CD14-positive monocyte (primary cell): ENCODE data around the gene RAD50. TPM values are rescaled to one million over a fixed set of nuclear protein-coding genes. Genes with fewer than 3 reads are reported as not detected.
"Not testable (repeated sequence)": the region's sequence is repeated elsewhere in the genome, so short reads cannot be mapped to it uniquely, and the experiment has no call there.

ENCODE experiments used
- DNase-seq, 3 donors: peaks; one replicate each; pipeline ENCODE4 v3.0.0-alpha.2; 2011 to 2022
- H2AFZ ChIP-seq: 2 replicates; pipeline ENCODE4 v1.6.0; 2012; ENCODE audit warnings: mild to moderate bottlenecking, low read depth, low read length, inconsistent platforms; ENCODE audit not compliant: insufficient read depth, poor library complexity, severe bottlenecking
- H3K27ac ChIP-seq, 2 donors: 1 replicate in 1 of 2; 2 replicates in 1 of 2; pipeline ENCODE4 v1.5.1; 2012 to 2013; ENCODE audit warnings: low read length in 2 of 2, control low read depth in 1 of 2, inconsistent platforms in 1 of 2, low read depth in 1 of 2, mild to moderate bottlenecking in 1 of 2
- H3K27me3 ChIP-seq, 2 donors: one replicate each; pipeline versions ENCODE4 v1.6.0 to v1.6.1; 2011 to 2013; ENCODE audit warnings: low read length in 2 of 2; ENCODE audit not compliant: control insufficient read depth in 2 of 2, insufficient read depth in 2 of 2
- H3K36me3 ChIP-seq, 2 donors: replicated peaks in 1 of 2; 1 replicate in 1 of 2; 2 replicates in 1 of 2; pipeline versions ENCODE4 v1.5.1 to v1.6.1; 2012 to 2013; ENCODE audit warnings: low read length in 2 of 2, control low read depth in 1 of 2, inconsistent platforms in 1 of 2, mild to moderate bottlenecking in 1 of 2; ENCODE audit not compliant: insufficient read depth in 2 of 2, control insufficient read depth in 1 of 2
- H3K4me1 ChIP-seq, 2 donors: 1 replicate in 1 of 2; 2 replicates in 1 of 2; pipeline versions ENCODE4 v1.5.1 to v1.6.1; 2012 to 2013; ENCODE audit warnings: low read length in 2 of 2, control low read depth in 1 of 2, inconsistent platforms in 1 of 2, mild to moderate bottlenecking in 1 of 2, moderate library complexity in 1 of 2; ENCODE audit not compliant: insufficient read depth in 2 of 2, control insufficient read depth in 1 of 2
- H3K4me2 ChIP-seq: replicated peaks from 2 replicates; pipeline ENCODE3; 2012; ENCODE audit warnings: low read length, moderate library complexity, mild to moderate bottlenecking; ENCODE audit not compliant: poor library complexity, severe bottlenecking; ENCODE audit errors: extremely low read depth
- H3K4me3 ChIP-seq, 3 experiments: fragments of 200-600 bp in 1 of 3; sonication (generic) in 1 of 3; replicated peaks in 1 of 3; 1 replicate in 2 of 3; 2 replicates in 1 of 3; pipeline ENCODE4 v1.5.1; 2011 to 2013; ENCODE audit warnings: low read length in 3 of 3, mild to moderate bottlenecking in 3 of 3, control low read depth in 2 of 3, low read depth in 2 of 3, inconsistent platforms in 1 of 3, moderate library complexity in 1 of 3
- H3K79me2 ChIP-seq: 2 replicates; pipeline ENCODE4 v1.6.0; 2012; ENCODE audit warnings: mild to moderate bottlenecking, control low read depth, inconsistent platforms, low read length, moderate library complexity; ENCODE audit not compliant: insufficient read depth
- H3K9ac ChIP-seq: 2 replicates; pipeline ENCODE4 v1.6.0; 2017; ENCODE audit warnings: low read length, mild to moderate bottlenecking; ENCODE audit not compliant: insufficient read depth, poor library complexity, severe bottlenecking
- H3K9me3 ChIP-seq, 2 donors: replicated peaks in 1 of 2; 1 replicate in 1 of 2; 2 replicates in 1 of 2; pipeline versions ENCODE4 v1.5.1 to v1.6.1; 2012 to 2013; ENCODE audit warnings: low read length in 2 of 2, control low read depth in 1 of 2; ENCODE audit not compliant: control insufficient read depth in 1 of 2, insufficient read depth in 1 of 2
- H4K20me1 ChIP-seq: 2 replicates; pipeline ENCODE4 v1.6.0; 2012; ENCODE audit warnings: mild to moderate bottlenecking, low read length, control low read depth, moderate library complexity; ENCODE audit not compliant: insufficient read depth
- H3K27ac Mint-ChIP-seq, 7 donors: one replicate each; pipeline ENCODE4 v1.8.0; 2020; ENCODE audit warnings: mild to moderate bottlenecking in 7 of 7, mixed read lengths in 7 of 7, moderate library complexity in 6 of 7, inconsistent platforms in 2 of 7
- H3K27me3 Mint-ChIP-seq, 3 donors: one replicate each; pipeline ENCODE4 v1.8.0; 2021 to 2022; ENCODE audit warnings: low read depth in 3 of 3, mild to moderate bottlenecking in 3 of 3, mixed read lengths in 3 of 3, moderate library complexity in 3 of 3, inconsistent platforms in 1 of 3
- H3K36me3 Mint-ChIP-seq, 2 donors: one replicate each; pipeline ENCODE4 v1.8.0; 2020; ENCODE audit warnings: mixed read lengths in 2 of 2, inconsistent platforms in 1 of 2, mild to moderate bottlenecking in 1 of 2
- H3K4me1 Mint-ChIP-seq: one replicate; pipeline ENCODE4 v1.8.0; 2020; ENCODE audit warnings: mild to moderate bottlenecking, mixed read lengths
- H3K4me3 Mint-ChIP-seq, 2 donors: one replicate each; pipeline ENCODE4 v1.8.0; 2020; ENCODE audit warnings: mild to moderate bottlenecking in 2 of 2, mixed read lengths in 2 of 2, moderate library complexity in 1 of 2
- H3K9me3 Mint-ChIP-seq, 7 donors: one replicate each; pipeline ENCODE4 v1.8.0; 2020 to 2022; ENCODE audit warnings: mixed read lengths in 7 of 7, mild to moderate bottlenecking in 6 of 7, moderate library complexity in 6 of 7, inconsistent platforms in 2 of 7
- WGBS: methylation state at CpG from one replicate; pipeline ENCODE4 v1.1.5; 2013; ENCODE audit warnings: missing lambda C conversion rate; ENCODE audit not compliant: insufficient coverage; 5-methylcytosine and 5-hydroxymethylcytosine counted together
- intact Hi-C, 2 donors: fragments of 100-400 bp; cut with micrococcal nuclease; formaldehyde crosslinking; loops; one replicate each; pipeline versions ENCODE4 v1.15.0 to v1.15.1; 2023
- polyA plus RNA-seq, 3 donors: library from polyadenylated mRNA; depleted of rRNA in 1 of 3; unstranded in 2 of 3; stranded (reverse) in 1 of 3; fragments of 300-500 nt in 2 of 3; fragments of >200 nt in 1 of 3; fragmentation: Illumina TruSeq in 2 of 3; gene quantifications; 1 replicate in 2 of 3; 2 replicates in 1 of 3; pipeline ENCODE4 v1.2.3, GENCODE V29; 2012 to 2021
- TF ChIP-seq, protein P1 (sequence below): fragments of 200-600 bp; IDR thresholded peaks from one replicate; pipeline ENCODE4 v1.8.0; 2022; ENCODE audit warnings: antibody characterized with exemption, mild to moderate bottlenecking

RAD50 gene
- polyA plus RNA-seq, 3 donors: 5.8 to 9.3 (median 8.2) TPM

- H3K27ac ChIP-seq: no peak overlapping the region
- H3K9me3 Mint-ChIP-seq: peaks cover 0 to 2% (median 0%) of the 10 kb centered on the region in 7 donors
- no peak overlapping the region for H3K4me3 ChIP-seq
- H3K27me3 ChIP-seq: no peaks in the 10 kb centered on the region
- WGBS: no CpG with 5 or more reads among the region's 2 CpGs
- no peaks in the 10 kb centered on the region for H3K4me1 ChIP-seq
- no peak overlapping the region for H3K9ac ChIP-seq
- no peak overlapping the region for H3K27ac Mint-ChIP-seq
- H2AFZ ChIP-seq: no peak overlapping the region
- H3K27me3 Mint-ChIP-seq: peaks cover 3 to 12% (median 5%) of the 10 kb centered on the region in 3 donors
- H3K36me3 Mint-ChIP-seq: no peaks in the 10 kb centered on the region
- no peak for DNase-seq
- H3K4me3 Mint-ChIP-seq: no peak overlapping the region
- TF ChIP-seq, protein P1, sequence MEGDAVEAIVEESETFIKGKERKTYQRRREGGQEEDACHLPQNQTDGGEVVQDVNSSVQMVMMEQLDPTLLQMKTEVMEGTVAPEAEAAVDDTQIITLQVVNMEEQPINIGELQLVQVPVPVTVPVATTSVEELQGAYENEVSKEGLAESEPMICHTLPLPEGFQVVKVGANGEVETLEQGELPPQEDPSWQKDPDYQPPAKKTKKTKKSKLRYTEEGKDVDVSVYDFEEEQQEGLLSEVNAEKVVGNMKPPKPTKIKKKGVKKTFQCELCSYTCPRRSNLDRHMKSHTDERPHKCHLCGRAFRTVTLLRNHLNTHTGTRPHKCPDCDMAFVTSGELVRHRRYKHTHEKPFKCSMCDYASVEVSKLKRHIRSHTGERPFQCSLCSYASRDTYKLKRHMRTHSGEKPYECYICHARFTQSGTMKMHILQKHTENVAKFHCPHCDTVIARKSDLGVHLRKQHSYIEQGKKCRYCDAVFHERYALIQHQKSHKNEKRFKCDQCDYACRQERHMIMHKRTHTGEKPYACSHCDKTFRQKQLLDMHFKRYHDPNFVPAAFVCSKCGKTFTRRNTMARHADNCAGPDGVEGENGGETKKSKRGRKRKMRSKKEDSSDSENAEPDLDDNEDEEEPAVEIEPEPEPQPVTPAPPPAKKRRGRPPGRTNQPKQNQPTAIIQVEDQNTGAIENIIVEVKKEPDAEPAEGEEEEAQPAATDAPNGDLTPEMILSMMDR: no peak
- H3K36me3 ChIP-seq: no peaks in the 10 kb centered on the region
- no peaks in the 10 kb centered on the region for H4K20me1 ChIP-seq
- intact Hi-C loops: no loop called here
- H3K79me2 ChIP-seq: no peaks in the 10 kb centered on the region
- H3K4me1 Mint-ChIP-seq: no peaks in the 10 kb centered on the region
- no peaks in the 10 kb centered on the region for H3K9me3 ChIP-seq
- no peak overlapping the region for H3K4me2 ChIP-seq
Observed at GRCh38 chr5:132547269-132547668, 9.5 kb upstream of the RAD50 start.

DNA sequence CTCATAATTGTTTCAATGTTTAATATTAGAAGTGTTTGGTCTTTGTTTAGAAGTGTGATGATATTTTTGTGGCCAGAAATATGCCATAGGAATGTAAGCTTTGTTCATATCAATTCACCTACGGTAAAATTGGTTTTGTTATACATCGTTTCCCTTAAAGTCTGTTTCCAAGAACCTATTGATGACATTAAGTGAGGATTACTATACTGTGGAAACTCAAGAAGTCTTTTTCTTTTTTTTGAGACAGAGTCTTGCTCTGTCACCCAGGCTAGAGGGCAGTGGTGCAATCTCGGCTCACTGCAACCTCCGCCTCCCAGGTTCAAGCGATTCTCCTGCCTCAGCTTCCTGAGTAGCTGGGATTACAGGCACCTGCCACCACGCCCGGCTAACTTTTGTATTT, 7.9 kb upstream of the RAD50 start:
- H4K20me1 ChIP-seq, H3K36me3 Mint-ChIP-seq, H3K4me2 ChIP-seq, H3K27ac Mint-ChIP-seq, H3K4me3 ChIP-seq, H3K4me1 ChIP-seq, intact Hi-C loops, H3K27ac ChIP-seq, H3K9me3 ChIP-seq, H3K9me3 Mint-ChIP-seq, H3K36me3 ChIP-seq, DNase-seq, H3K4me3 Mint-ChIP-seq, H3K9ac ChIP-seq, H2AFZ ChIP-seq, H3K79me2 ChIP-seq, H3K27me3 ChIP-seq, H3K4me1 Mint-ChIP-seq: not testable (repeated sequence)
- H3K27me3 Mint-ChIP-seq: peaks cover 7 to 10% (median 7%) of the 10 kb centered on the region in 3 donors
- no CpG with 5 or more reads among the region's 7 CpGs for WGBS
